ENCODE results near the gene SEPTIN1. TPM values are rescaled to one million over a fixed set of nuclear protein-coding genes. Genes with fewer than 3 reads are reported as not detected.

The SEPTIN1 gene, protein sequence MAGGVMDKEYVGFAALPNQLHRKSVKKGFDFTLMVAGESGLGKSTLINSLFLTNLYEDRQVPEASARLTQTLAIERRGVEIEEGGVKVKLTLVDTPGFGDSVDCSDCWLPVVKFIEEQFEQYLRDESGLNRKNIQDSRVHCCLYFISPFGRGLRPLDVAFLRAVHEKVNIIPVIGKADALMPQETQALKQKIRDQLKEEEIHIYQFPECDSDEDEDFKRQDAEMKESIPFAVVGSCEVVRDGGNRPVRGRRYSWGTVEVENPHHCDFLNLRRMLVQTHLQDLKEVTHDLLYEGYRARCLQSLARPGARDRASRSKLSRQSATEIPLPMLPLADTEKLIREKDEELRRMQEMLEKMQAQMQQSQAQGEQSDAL
- under 0.01 and 0.26 TPM in 2 replicates for total RNA-seq

DNA sequence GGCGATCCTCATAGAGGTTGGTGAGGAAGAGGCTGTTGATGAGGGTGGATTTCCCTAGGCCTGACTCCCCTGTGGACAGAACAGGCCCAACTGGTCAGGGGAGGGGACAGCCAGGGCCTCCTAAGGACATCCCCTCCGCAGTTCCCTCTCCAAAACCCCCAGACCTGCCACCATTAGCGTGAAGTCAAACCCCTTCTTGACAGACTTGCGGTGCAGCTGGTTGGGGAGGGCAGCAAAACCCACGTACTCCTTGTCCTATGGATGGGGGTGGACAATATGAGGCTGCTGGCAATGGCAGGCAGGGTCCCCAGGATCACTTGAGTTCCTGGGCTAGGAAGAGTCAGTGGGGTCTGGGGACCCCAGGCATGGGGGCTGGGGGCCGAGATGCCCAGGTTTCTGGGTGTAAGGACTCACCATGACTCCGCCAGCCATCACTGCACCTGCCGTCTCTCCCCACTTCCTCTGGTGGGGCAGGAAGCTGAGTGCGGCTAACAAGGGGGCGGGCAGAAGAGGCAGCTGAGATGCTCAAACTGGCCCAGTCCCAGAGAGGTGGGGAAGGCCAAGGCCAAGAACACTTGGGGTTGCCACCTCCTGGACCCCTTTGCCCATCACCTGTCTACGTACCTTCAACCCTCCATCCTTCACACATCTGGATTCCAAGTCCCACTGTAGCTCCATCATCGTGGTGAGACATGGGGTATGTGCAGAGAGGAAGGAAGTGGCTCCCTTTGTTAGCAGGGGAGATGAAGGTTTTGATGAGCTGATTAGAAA lies at the start of gene SEPTIN1:
TSS of gene SEPTIN1 (minus strand) at position 451 of the 771 bp plus-strand sequence. CDS start at position 432, 19 bp downstream.

GRCh38 chr16:30429678-30430427 lies 47.5 kb upstream of the SEPTIN1 start, which contains the start of gene DCTPP1:
Gene DCTPP1, minus strand, starts transcription at chr16:30430030. Its CDS starts 50 bp downstream, at chr16:30429980.

GRCh38 chr16:30407102-30407803 lies 24.9 kb upstream of the SEPTIN1 start, which contains the start of gene ZNF771:
Gene ZNF771, plus strand, starts transcription at chr16:30407606. Its CDS starts 448 bp downstream, at chr16:30408054.

GRCh38 chr16:30395155-30395991 lies 13.0 kb upstream of the SEPTIN1 start, which contains the start of gene ZNF48:
Gene ZNF48, plus strand, starts transcription at chr16:30395420. Its CDS starts 375 bp downstream, at chr16:30395795.

DNA sequence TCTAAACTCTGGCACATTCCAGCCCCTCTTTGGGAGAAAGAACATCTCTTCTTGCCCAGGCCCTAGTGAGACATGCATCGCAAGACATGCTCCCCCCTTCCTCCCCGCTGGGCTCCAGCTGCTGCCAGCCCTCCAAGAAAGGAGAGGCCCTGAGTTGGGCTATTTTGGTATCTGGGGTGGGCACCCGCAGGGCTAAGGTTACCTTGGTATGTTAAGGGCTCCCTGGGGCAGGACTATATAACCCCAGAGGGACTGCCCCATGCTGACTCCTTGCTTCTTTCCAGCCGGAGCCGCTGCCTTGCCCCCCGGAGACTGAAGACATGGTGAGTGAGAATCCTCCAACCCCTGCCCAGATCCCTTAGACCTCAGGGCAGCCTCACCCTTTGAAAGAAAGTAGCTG lies 7.8 kb downstream of the SEPTIN1 start, which contains the start of gene MYL11:
TSS of gene MYL11 (plus strand) at position 265 of the 400 bp plus-strand sequence. CDS start at position 321, 56 bp downstream.

DNA sequence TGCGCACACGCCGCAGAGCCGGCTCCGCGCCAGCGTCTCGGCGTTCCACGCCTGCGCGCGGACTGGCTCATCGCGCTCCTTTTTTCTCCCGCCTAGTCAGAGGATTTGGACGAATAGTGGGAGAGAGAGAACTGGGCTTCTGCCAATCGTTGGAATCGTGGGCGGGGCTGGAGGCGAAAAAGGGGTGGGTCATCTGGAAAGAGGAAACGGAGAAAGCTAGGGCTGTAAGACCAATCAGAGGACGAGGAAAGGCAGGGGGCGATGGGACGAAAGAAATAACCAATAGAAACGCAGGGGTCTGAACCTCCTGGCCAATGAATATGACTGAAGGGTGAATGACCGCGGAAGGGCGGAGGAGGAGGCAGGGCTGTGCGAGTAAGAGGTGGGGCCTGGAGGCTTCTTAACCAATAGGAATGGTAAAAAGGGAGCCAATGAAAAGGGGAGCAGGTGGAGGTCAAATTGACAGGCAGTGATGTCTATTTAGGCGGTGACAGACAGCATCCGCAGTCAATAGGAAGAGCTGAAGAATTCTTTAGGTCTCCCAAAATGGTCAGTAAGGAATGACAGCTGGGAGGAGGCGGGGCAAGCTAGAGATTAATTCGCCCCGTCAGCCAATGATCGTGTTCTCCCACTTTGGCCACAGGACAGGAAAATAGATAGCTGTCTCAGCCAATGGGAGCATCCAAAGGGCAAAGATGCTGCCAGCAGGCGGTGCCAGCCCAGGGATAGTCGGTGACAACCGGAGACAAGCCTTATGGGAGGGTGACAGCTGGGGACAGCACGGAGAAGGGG lies 11.7 kb downstream of the SEPTIN1 start, which contains the start of gene TBC1D10B:
TSS of gene TBC1D10B (minus strand) at position 39 of the 792 bp plus-strand sequence. CDS start 311 bp downstream, outside the sequence.

DNA sequence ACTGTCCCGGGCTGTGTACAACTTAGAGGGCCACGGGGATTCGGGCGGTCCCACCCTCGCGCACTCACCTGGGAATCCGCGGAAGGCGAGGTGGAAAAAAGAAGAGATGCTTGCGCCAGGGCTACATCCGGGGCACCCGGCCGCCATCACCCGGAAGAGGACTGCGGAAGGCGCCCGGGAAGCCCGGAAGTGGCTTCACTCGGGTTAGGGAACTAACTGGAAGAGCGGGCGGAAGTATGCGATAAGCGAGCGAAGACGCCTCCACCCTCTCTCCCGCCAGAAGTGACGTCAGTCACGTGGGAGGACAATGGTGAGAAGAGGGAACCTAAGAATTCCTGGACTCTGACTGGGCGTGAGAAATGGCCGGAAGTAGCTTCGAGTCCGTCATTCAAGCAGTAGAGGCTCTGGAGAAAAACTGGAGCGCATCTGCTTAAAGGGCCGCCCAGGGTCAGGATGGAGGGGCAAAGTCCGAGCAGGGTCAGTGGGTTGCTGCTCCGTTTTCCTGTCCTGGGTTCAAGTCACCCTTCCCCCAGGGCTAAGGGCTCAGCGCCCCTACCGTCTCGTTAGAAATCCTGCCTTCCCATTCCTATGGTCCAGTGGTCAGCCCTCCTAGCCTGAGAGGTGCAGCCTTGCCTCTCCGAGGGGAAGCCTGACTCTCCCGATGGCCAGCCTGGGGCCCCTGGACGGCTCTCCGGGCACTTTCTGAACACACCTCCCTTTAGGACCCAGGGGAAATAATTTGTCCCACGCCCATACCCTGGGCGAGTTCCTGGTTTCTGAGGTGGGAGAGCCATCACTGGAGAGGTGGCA lies 27.0 kb downstream of the SEPTIN1 start, which contains the start of gene CD2BP2:
TSS of gene CD2BP2 (minus strand) at position 165 of the 810 bp plus-strand sequence. CDS start 627 bp downstream, outside the sequence.

Other genes starting within 250 kb of the SEPTIN1 start
- gene CORO1A, start 199.0 kb downstream of the SEPTIN1 start, total RNA-seq: 0.60 and 0.79 TPM in 2 replicates
- 27.8 and 29.3 TPM in 2 replicates for gene BOLA2B, start 188.9 kb downstream of the SEPTIN1 start, total RNA-seq
- 11.6 and 17.2 TPM in 2 replicates for gene SLX1A, start 188.7 kb downstream of the SEPTIN1 start, total RNA-seq
- gene SULT1A3, start 183.3 kb downstream of the SEPTIN1 start, total RNA-seq: 1.3 and 1.7 TPM in 2 replicates
- gene NPIPB13, start 134.1 kb downstream of the SEPTIN1 start, total RNA-seq: 1.1 and 1.7 TPM in 2 replicates
- gene CD2BP2, start 27.3 kb downstream of the SEPTIN1 start, total RNA-seq: 31.2 and 40.7 TPM in 2 replicates
- 21.3 and 25.2 TPM in 2 replicates for gene TBC1D10B, start 12.1 kb downstream of the SEPTIN1 start, total RNA-seq
- gene MYL11, start 7.8 kb downstream of the SEPTIN1 start, total RNA-seq: 0.95 TPM in 1 of 2 replicates, not detected in the other
- 3.1 and 4.4 TPM in 2 replicates for gene ZNF48, start 12.9 kb upstream of the SEPTIN1 start, total RNA-seq
- 9.6 and 13.6 TPM in 2 replicates for gene ZNF771, start 25.0 kb upstream of the SEPTIN1 start, total RNA-seq
- 6.0 and 12.0 TPM in 2 replicates for gene DCTPP1, start 47.5 kb upstream of the SEPTIN1 start, total RNA-seq
- gene SEPHS2, start 63.3 kb upstream of the SEPTIN1 start, total RNA-seq: 11.8 and 14.5 TPM in 2 replicates
- not detected in 2 replicates for gene ITGAL, start 90.2 kb upstream of the SEPTIN1 start, total RNA-seq
- 12.3 and 15.3 TPM in 2 replicates for gene ZNF768, start 144.0 kb upstream of the SEPTIN1 start, total RNA-seq
- 4.2 and 6.3 TPM in 2 replicates for gene ZNF747, start 152.3 kb upstream of the SEPTIN1 start, total RNA-seq
- gene ZNF764, start 175.8 kb upstream of the SEPTIN1 start, total RNA-seq: 2.0 and 2.3 TPM in 2 replicates
- 5.8 and 13.6 TPM in 2 replicates for gene ZNF688, start 189.2 kb upstream of the SEPTIN1 start, total RNA-seq
- gene ZNF785, start 203.1 kb upstream of the SEPTIN1 start, total RNA-seq: 6.8 and 7.1 TPM in 2 replicates
- gene ZNF689, start 227.8 kb upstream of the SEPTIN1 start, total RNA-seq: 2.5 and 2.7 TPM in 2 replicates

Data from bronchial smooth muscle cell (primary cell).